ENCODE data around the gene NID1. TPM values are rescaled to one million over a fixed set of nuclear protein-coding genes. Genes with fewer than 3 reads are reported as not detected.

NID1 gene
- total and polyA plus RNA-seq, 2 donors (not counting 3 experiments of a cell fraction or from before 2014, with no cell fraction given), result 87.0 to 109 TPM

- no peak overlapping the region for H3K9ac ChIP-seq (replicated peaks; ENCODE audit: extremely low read depth, insufficient read depth, low read length)
- dilution Hi-C loops (cut with MboI; ENCODE audit: extremely low pct_ligation_motif_present, low sequenced_read_pairs) (no loop called here), intact Hi-C loops (cut with micrococcal nuclease) (no loop called here)
- peaks cover 25% of the 10 kb centered on the region for H3K4me1 ChIP-seq (ENCODE audit: control insufficient read depth, extremely low read depth, insufficient read depth, low read length)
- ChIA-PET CTCF (interaction anchor here (1.7 kb wide), 1 partner anchor 18 kb away, joined by 9 read pairs; no protein-coding TSS in a partner anchor), POLR2A (no interaction called here)
- peaks cover 0 to 18% of the 10 kb centered on the region in 2 experiments for H3K36me3 ChIP-seq (ENCODE audit: control insufficient read depth in 2 of 2, extremely low read depth in 1 of 2, insufficient read depth in 2 of 2, low read length in 2 of 2)
- BruUV-seq (replicated peaks), result no TSS peak
- H2AFZ ChIP-seq (ENCODE audit: low read depth, low read length), result no peak overlapping the region
- no peaks in the 10 kb centered on the region for H3K9me3 ChIP-seq (replicated peaks; ENCODE audit: control insufficient read depth, insufficient read depth, low read length)
- FAIRE-seq, result no peak
- H3K9me1 ChIP-seq (replicated peaks; ENCODE audit: control insufficient read depth, extremely low read depth, insufficient read depth, low read length), result no peaks in the 10 kb centered on the region
- DNase-seq (ENCODE audit: low read depth, low spot score), result no peak
- H3K4me2 ChIP-seq (ENCODE audit: insufficient read depth, low read length), result no peak overlapping the region
- H3K27me3 ChIP-seq (ENCODE audit: control insufficient read depth in 2 of 2, insufficient read depth in 2 of 2, low read length in 2 of 2), result no peaks in the 10 kb centered on the region
- no peak overlapping the region for H3K27ac ChIP-seq (ENCODE audit: insufficient read depth, low read depth, low read length)
- H3K79me2 ChIP-seq (ENCODE audit: control insufficient read depth, insufficient read depth, low read length), result no peaks in the 10 kb centered on the region
- H3K4me3 ChIP-seq (replicated peaks in 1 of 3; ENCODE audit: insufficient read depth in 1 of 3, low read depth in 1 of 3, low read length in 3 of 3), result no peak overlapping the region
- TF ChIP-seq POLR2A (IDR thresholded peaks at IDR 0.05; ENCODE audit: low read depth, low read length) (no peak), MYC (IDR thresholded peaks at IDR 0.05; ENCODE audit: low read depth, low read length) (no peak), MAX (IDR thresholded peaks at IDR 0.05; ENCODE audit: insufficient read depth, insufficient read length) (no peak), CTCF (IDR thresholded peaks at IDR 0.05; ENCODE audit: extremely low read depth in 1 of 2, insufficient read depth in 1 of 2, low read depth in 1 of 2, low read length in 2 of 2) (no peak), POLR2AphosphoS5 (IDR thresholded peaks at IDR 0.05; ENCODE audit: insufficient read depth, low read depth, low read length) (no peak), GATA2 (IDR thresholded peaks at IDR 0.05; ENCODE audit: insufficient read depth, insufficient read length, low read depth, low read length) (no peak)
- no peaks in the 10 kb centered on the region for H4K20me1 ChIP-seq (replicated peaks; ENCODE audit: control insufficient read depth, extremely low read depth, insufficient read depth, low read length)
These were observed 74.5 kb downstream of the NID1 start for GRCh38 chr1:235990330-235990795.

Data from endothelial cell of umbilical vein (primary cell).